Naive thymus-derived CD4-positive, alpha-beta T cell (primary cell): ENCODE results near the gene POC1A. TPM values are rescaled to one million over a fixed set of nuclear protein-coding genes. Genes with fewer than 3 reads are reported as not detected.

Experiments
- ATAC-seq: fragments of 150-1000 bp; cut with Tn5 transposase; 2 replicates; pipeline ENCODE4 v1.10.0; 2021; ENCODE audit warnings: mild to moderate bottlenecking, moderate library complexity
- CTCF ChIA-PET: fragments of 350-600 bp; sonication (Branson Sonifier 250); formaldehyde crosslinking; loops from one replicate; lab custom pipeline; 2021; ENCODE audit warnings: antibody characterized with exemption; lab: Charles Lee
- POLR2A ChIA-PET: fragments of 350-600 bp; sonication (Branson Sonifier 250); formaldehyde crosslinking; loops from one replicate; lab custom pipeline; 2021; ENCODE audit warnings: antibody characterized with exemption, inconsistent platforms; lab: Charles Lee
- DNase-seq, 9 donors: peaks; one replicate each; pipeline versions ENCODE4 v3.0.0 to v3.0.0-alpha.2; 2020 to 2022; ENCODE audit warnings: mixed read lengths in 1 of 9
- H3K27ac ChIP-seq: one replicate; pipeline ENCODE4 v1.7.0; 2013; ENCODE audit warnings: mild to moderate bottlenecking, low read depth, low read length, moderate library complexity
- H3K27me3 ChIP-seq, 2 donors: one replicate each; pipeline ENCODE4 v1.7.0; 2013; ENCODE audit warnings: low read length in 2 of 2, mild to moderate bottlenecking in 2 of 2, moderate library complexity in 2 of 2; ENCODE audit not compliant: control insufficient read depth in 2 of 2, insufficient read depth in 2 of 2
- H3K36me3 ChIP-seq, 3 experiments: 1 replicate in 2 of 3; 2 replicates in 1 of 3; pipeline ENCODE4 v1.7.0; 2013; ENCODE audit warnings: low read length in 3 of 3, mild to moderate bottlenecking in 3 of 3, moderate library complexity in 1 of 3; ENCODE audit not compliant: insufficient read depth in 3 of 3, control insufficient read depth in 2 of 3
- H3K4me1 ChIP-seq, 2 donors: one replicate each; pipeline ENCODE4 v1.7.0; 2013; ENCODE audit warnings: low read length in 2 of 2, mild to moderate bottlenecking in 2 of 2, moderate library complexity in 1 of 2; ENCODE audit not compliant: control insufficient read depth in 2 of 2, insufficient read depth in 2 of 2
- H3K4me3 ChIP-seq: 2 replicates; pipeline ENCODE4 v1.7.0; 2013; ENCODE audit warnings: mild to moderate bottlenecking, low read length
- H3K9me3 ChIP-seq, 3 experiments: 1 replicate in 2 of 3; 2 replicates in 1 of 3; pipeline ENCODE4 v1.7.0; 2013; ENCODE audit warnings: low read length in 3 of 3; ENCODE audit not compliant: control insufficient read depth in 2 of 3
- H3K27ac Mint-ChIP-seq, 9 donors: one replicate each; pipeline ENCODE4 v1.8.0; 2020 to 2022; ENCODE audit warnings: mixed read lengths in 9 of 9, mild to moderate bottlenecking in 8 of 9, moderate library complexity in 5 of 9, inconsistent platforms in 2 of 9
- H3K27me3 Mint-ChIP-seq, 5 donors: one replicate each; pipeline ENCODE4 v1.8.0; 2021 to 2022; ENCODE audit warnings: mixed read lengths in 5 of 5, mild to moderate bottlenecking in 1 of 5
- H3K36me3 Mint-ChIP-seq, 5 donors: one replicate each; pipeline ENCODE4 v1.8.0; 2020 to 2022; ENCODE audit warnings: mixed read lengths in 5 of 5, mild to moderate bottlenecking in 3 of 5, inconsistent platforms in 1 of 5
- H3K4me1 Mint-ChIP-seq, 7 donors: one replicate each; pipeline ENCODE4 v1.8.0; 2020 to 2022; ENCODE audit warnings: mixed read lengths in 7 of 7, mild to moderate bottlenecking in 3 of 7, inconsistent platforms in 1 of 7
- H3K4me3 Mint-ChIP-seq, 10 donors: one replicate each; pipeline ENCODE4 v1.8.0; 2020 to 2022; ENCODE audit warnings: mild to moderate bottlenecking in 10 of 10, mixed read lengths in 10 of 10, moderate library complexity in 6 of 10, inconsistent platforms in 2 of 10
- H3K9me3 Mint-ChIP-seq, 11 donors: one replicate each; pipeline ENCODE4 v1.8.0; 2020 to 2022; ENCODE audit warnings: mixed read lengths in 11 of 11, mild to moderate bottlenecking in 4 of 11, inconsistent platforms in 1 of 11, moderate library complexity in 1 of 11
- intact Hi-C, 2 donors: fragments of 100-400 bp; cut with micrococcal nuclease; formaldehyde crosslinking; loops; one replicate each; pipeline ENCODE4 v1.15.1; 2023
- polyA plus RNA-seq, 2 donors: library from polyadenylated mRNA; unstranded; fragments of 300-500 nt; fragmentation: Illumina TruSeq; gene quantifications; one replicate each; pipeline ENCODE4 v1.2.3, GENCODE V29; 2021
- total RNA-seq, 6 experiments: library from RNA in 5 of 6; stranded (reverse) in 5 of 6; gene quantifications; 1 replicate in 5 of 6; 2 replicates in 1 of 6; pipeline ENCODE4 v1.2.3 and lab custom pipeline; 2021 to 2026

POC1A gene
- total and polyA plus RNA-seq, 7 experiments from 2014 or later = 0.58 to 19.7 (median 1.3) TPM

- Mint-ChIP-seq H3K27me3 (no peaks in the 10 kb centered on the region), H3K9me3 (no peaks in the 10 kb centered on the region), H3K4me3 (no peak overlapping the region), H3K4me1 (peaks cover 0 to 27% (median 0%) of the 10 kb centered on the region in 7 donors), H3K36me3 (peaks cover 0 to 4% (median 0%) of the 10 kb centered on the region in 5 donors), H3K27ac (no peak overlapping the region)
- Histone ChIP-seq H3K4me1 (no peaks in the 10 kb centered on the region), H3K27ac (no peak overlapping the region), H3K4me3 (no peak overlapping the region), H3K36me3 (no peaks in the 10 kb centered on the region), H3K27me3 (no peaks in the 10 kb centered on the region), H3K9me3 (no peaks in the 10 kb centered on the region)
- ATAC-seq (no peak), DNase-seq (no peak)
- intact Hi-C loops = no loop called here
- CTCF ChIA-PET = no interaction called here
- POLR2A ChIA-PET = no interaction called here
These were observed 35.9 kb downstream of the POC1A start for GRCh38 chr3:52118156-52118875.

GRCh38 chr3:52117537-52117936, 36.7 kb downstream of the POC1A start:
- no peaks in the 10 kb centered on the region for H3K9me3 Mint-ChIP-seq
- no peaks in the 10 kb centered on the region for H3K27me3 Mint-ChIP-seq
- ChIA-PET CTCF (interaction anchor here (0.7 to 1.5 kb wide), 4 partner anchors 23 to 117 kb away, joined by 3 to 5 read pairs (median 4); no protein-coding TSS in a partner anchor), POLR2A (interaction anchor here (1.3 kb wide), 1 partner anchor 116 kb away, joined by 5 read pairs; no protein-coding TSS in a partner anchor)
- DNase-seq (no peak), ATAC-seq (no peak)
- H3K4me1 Mint-ChIP-seq = peaks cover 0 to 20% (median 0%) of the 10 kb centered on the region in 7 donors
- Histone ChIP-seq H3K4me3 (no peak overlapping the region), H3K4me1 (no peaks in the 10 kb centered on the region), H3K27ac (no peak overlapping the region), H3K9me3 (no peaks in the 10 kb centered on the region), H3K36me3 (no peaks in the 10 kb centered on the region), H3K27me3 (no peaks in the 10 kb centered on the region)
- no peak overlapping the region for H3K27ac Mint-ChIP-seq
- intact Hi-C loops = no loop called here
- no peak overlapping the region for H3K4me3 Mint-ChIP-seq
- peaks cover 0 to 4% (median 0%) of the 10 kb centered on the region in 5 donors for H3K36me3 Mint-ChIP-seq

GRCh38 chr3:52112056-52112455, 42.2 kb downstream of the POC1A start:
- Mint-ChIP-seq H3K27me3 (no peaks in the 10 kb centered on the region), H3K4me3 (no peak overlapping the region), H3K4me1 (peaks cover 0 to 6% (median 0%) of the 10 kb centered on the region in 7 donors), H3K9me3 (no peaks in the 10 kb centered on the region), H3K27ac (no peak overlapping the region), H3K36me3 (peaks cover 0 to 2% (median 0%) of the 10 kb centered on the region in 5 donors)
- H3K27me3 ChIP-seq = no peaks in the 10 kb centered on the region
- intact Hi-C loops = no loop called here
- H3K9me3 ChIP-seq = no peaks in the 10 kb centered on the region
- no peaks in the 10 kb centered on the region for H3K36me3 ChIP-seq
- POLR2A ChIA-PET = no interaction called here
- no peak for DNase-seq
- no peak for ATAC-seq
- no peak overlapping the region for H3K4me3 ChIP-seq
- no peak overlapping the region for H3K27ac ChIP-seq
- no peaks in the 10 kb centered on the region for H3K4me1 ChIP-seq
- CTCF ChIA-PET = interaction anchor here (0.9 kb wide), 1 partner anchor 11 kb away, joined by 3 read pairs; no protein-coding TSS in a partner anchor

- no peaks in the 10 kb centered on the region for H3K36me3 ChIP-seq
- CTCF ChIA-PET = no interaction called here
- no peak for ATAC-seq
These were observed 43.7 kb downstream of the POC1A start for GRCh38 chr3:52110502-52110901.

GRCh38 chr3:52109611-52110301, 44.5 kb downstream of the POC1A start:
- intact Hi-C loops = no loop called here
- Histone ChIP-seq H3K9me3 (no peaks in the 10 kb centered on the region), H3K4me3 (no peak overlapping the region), H3K4me1 (no peaks in the 10 kb centered on the region), H3K27me3 (no peaks in the 10 kb centered on the region), H3K36me3 (no peaks in the 10 kb centered on the region), H3K27ac (no peak overlapping the region)
- DNase-seq = no peak
- Mint-ChIP-seq H3K27me3 (no peaks in the 10 kb centered on the region), H3K9me3 (no peaks in the 10 kb centered on the region), H3K4me1 (peaks cover 0 to 6% (median 0%) of the 10 kb centered on the region in 7 donors), H3K36me3 (peaks cover 0 to 2% (median 0%) of the 10 kb centered on the region in 5 donors), H3K27ac (peak overlapping the region in 2 of 9 donors; percentile 16 to 65), H3K4me3 (no peak overlapping the region)
- peak; percentile 22 for ATAC-seq
- ChIA-PET CTCF (no interaction called here), POLR2A (interaction anchor here (0.8 kb wide), 1 partner anchor 105 kb away, joined by 3 read pairs; no protein-coding TSS in a partner anchor)

More at GRCh38 chr3:52110502-52110901, 43.7 kb downstream of the POC1A start:
- peaks cover 0 to 2% (median 0%) of the 10 kb centered on the region in 5 donors for H3K36me3 Mint-ChIP-seq
- H3K9me3 ChIP-seq = no peaks in the 10 kb centered on the region
- peaks cover 0 to 6% (median 0%) of the 10 kb centered on the region in 7 donors for H3K4me1 Mint-ChIP-seq
- H3K27me3 ChIP-seq = no peaks in the 10 kb centered on the region
- H3K4me3 ChIP-seq = no peak overlapping the region
- H3K27ac Mint-ChIP-seq = no peak overlapping the region
- no peaks in the 10 kb centered on the region for H3K9me3 Mint-ChIP-seq
- DNase-seq = no peak
- H3K4me1 ChIP-seq = no peaks in the 10 kb centered on the region
- H3K4me3 Mint-ChIP-seq = no peak overlapping the region
- POLR2A ChIA-PET = interaction anchor here (0.8 kb wide), 1 partner anchor 106 kb away, joined by 3 read pairs; no protein-coding TSS in a partner anchor
- intact Hi-C loops = no loop called here
- no peak overlapping the region for H3K27ac ChIP-seq
- H3K27me3 Mint-ChIP-seq = no peaks in the 10 kb centered on the region

- ATAC-seq (no peak), DNase-seq (no peak)
- H3K27ac Mint-ChIP-seq = peak overlapping the region in 1 of 9 donors; percentile 72
- no peaks in the 10 kb centered on the region for H3K9me3 ChIP-seq
- H3K27me3 ChIP-seq = no peaks in the 10 kb centered on the region
- H3K4me1 ChIP-seq = no peaks in the 10 kb centered on the region
- intact Hi-C loops = no loop called here
- no peak overlapping the region for H3K4me3 Mint-ChIP-seq
- no peak overlapping the region for H3K4me3 ChIP-seq
- no peak overlapping the region for H3K27ac ChIP-seq
- CTCF ChIA-PET = interaction anchor here (0.9 kb wide), 1 partner anchor 55 kb away, joined by 3 read pairs; no protein-coding TSS in a partner anchor
- H3K9me3 Mint-ChIP-seq = no peaks in the 10 kb centered on the region
- H3K36me3 ChIP-seq = no peaks in the 10 kb centered on the region
- no peaks in the 10 kb centered on the region for H3K27me3 Mint-ChIP-seq
- H3K36me3 Mint-ChIP-seq = peaks cover 0 to 8% (median 0%) of the 10 kb centered on the region in 5 donors
- POLR2A ChIA-PET = no interaction called here
- H3K4me1 Mint-ChIP-seq = peaks cover 0 to 6% (median 0%) of the 10 kb centered on the region in 7 donors
These were observed 45.7 kb downstream of the POC1A start for GRCh38 chr3:52108302-52109232.
